Gastroesophageal sphincter (tissue), 3 donors: ENCODE results near the gene CCNY.

Experiments used
- CTCF ChIP-seq, 4 experiments: fragments of 200-600 bp in 2 of 4; fragments of 450-650 bp in 2 of 4; sonication (generic) in 1 of 4; IDR thresholded peaks; one replicate each; pipeline ENCODE4 v1.5.1; 2017 to 2019; ENCODE audit warnings: antibody characterized with exemption in 4 of 4, mild to moderate bottlenecking in 2 of 4, moderate library complexity in 2 of 4
- POLR2A ChIP-seq, 2 donors: fragments of 450-650 bp; IDR thresholded peaks; one replicate each; pipeline ENCODE4 v1.6.1; 2017; ENCODE audit warnings: antibody characterized with exemption in 2 of 2, mild to moderate bottlenecking in 2 of 2, moderate library complexity in 1 of 2

- no peak for TF ChIP-seq CTCF (IDR thresholded peaks at IDR 0.05)
- TF ChIP-seq POLR2A (IDR thresholded peaks at IDR 0.05) = no peak
Observed at GRCh38 chr10:35347121-35347562, 10.8 kb downstream of the CCNY start.
